ENCODE measurements around the gene NPTX2. TPM values are rescaled to one million over a fixed set of nuclear protein-coding genes. Genes with fewer than 3 reads are reported as not detected.
"Not testable (repeated sequence)": the region's sequence is repeated elsewhere in the genome, so short reads cannot be mapped to it uniquely, and the experiment has no call there.

NPTX2 gene
- not detected for total RNA-seq

DNA sequence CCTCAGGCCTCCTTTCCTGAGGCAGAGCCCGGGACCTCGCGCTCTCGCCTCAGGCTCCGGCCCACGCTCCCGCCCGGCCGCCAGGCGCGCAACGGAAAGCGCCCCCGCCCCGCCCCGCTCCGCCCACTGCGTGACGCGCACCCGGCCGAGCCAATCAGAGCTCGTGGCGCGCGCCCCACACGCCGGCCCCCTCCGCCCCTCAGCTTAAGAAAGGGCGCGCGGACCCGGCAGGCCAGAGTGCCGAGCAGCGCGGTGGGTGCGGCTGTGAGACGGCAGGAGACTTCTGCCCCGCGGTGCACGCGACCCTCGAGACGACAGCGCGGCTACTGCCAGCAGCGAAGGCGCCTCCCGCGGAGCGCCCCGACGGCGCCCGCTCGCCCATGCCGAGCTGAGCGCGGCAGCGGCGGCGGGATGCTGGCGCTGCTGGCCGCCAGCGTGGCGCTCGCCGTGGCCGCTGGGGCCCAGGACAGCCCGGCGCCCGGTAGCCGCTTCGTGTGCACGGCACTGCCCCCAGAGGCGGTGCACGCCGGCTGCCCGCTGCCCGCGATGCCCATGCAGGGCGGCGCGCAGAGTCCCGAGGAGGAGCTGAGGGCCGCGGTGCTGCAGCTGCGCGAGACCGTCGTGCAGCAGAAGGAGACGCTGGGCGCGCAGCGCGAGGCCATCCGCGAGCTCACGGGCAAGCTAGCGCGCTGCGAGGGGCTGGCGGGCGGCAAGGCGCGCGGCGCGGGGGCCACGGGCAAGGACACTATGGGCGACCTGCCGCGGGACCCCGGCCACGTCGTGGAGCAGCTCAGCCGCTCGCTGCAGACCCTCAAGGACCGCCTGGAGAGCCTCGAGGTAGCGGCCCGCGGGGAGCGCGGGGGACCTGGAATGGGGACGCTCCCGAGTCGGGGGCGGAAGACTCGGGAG is at the start of gene NPTX2:
TSS of gene NPTX2 (plus strand) at position 235 of the 909 bp plus-strand sequence. CDS start at position 412, 177 bp downstream.
- H3K27me3 Mint-ChIP-seq, result peaks cover 49% of the 10 kb centered on the region
- intact Hi-C loops (cut with DNase I, micrococcal nuclease), result no loop called here
- DNase-seq (peak; percentile 30), ATAC-seq (no peak)
- no peaks in the 10 kb centered on the region for H3K9me3 Mint-ChIP-seq (ENCODE audit: low read depth)
- no peak within 1 kb of the TSS for H3K4me3 Mint-ChIP-seq
- CTCF ChIA-PET, result interaction anchor here (0.7 kb wide), 1 partner anchor 772 kb away, joined by 3 read pairs; no protein-coding TSS in a partner anchor
- no peaks in the 10 kb centered on the region for H3K36me3 Mint-ChIP-seq (ENCODE audit: low read depth)
- H3K27ac Mint-ChIP-seq, result no peak within 1 kb of the TSS
- H3K4me1 Mint-ChIP-seq, result peaks cover 10% of the 10 kb centered on the region
- POLR2A ChIA-PET, result no interaction called here

GRCh38 chr7:98567991-98568390 is 49.1 kb upstream of the NPTX2 start:
- H3K4me3 Mint-ChIP-seq, result no peak overlapping the region
- H3K9me3 Mint-ChIP-seq (ENCODE audit: low read depth), result peaks cover 4% of the 10 kb centered on the region
- no peak for ATAC-seq
- H3K27me3 Mint-ChIP-seq, result peaks cover 11% of the 10 kb centered on the region
- intact Hi-C loops (cut with DNase I, micrococcal nuclease), result no loop called here
- H3K27ac Mint-ChIP-seq, result no peak overlapping the region
- no peaks in the 10 kb centered on the region for H3K4me1 Mint-ChIP-seq
- CTCF ChIA-PET, result no interaction called here
- H3K36me3 Mint-ChIP-seq (ENCODE audit: low read depth), result no peaks in the 10 kb centered on the region
- no peak for DNase-seq
- POLR2A ChIA-PET, result no interaction called here

- H3K4me3 Mint-ChIP-seq, result no peak overlapping the region
- peaks cover 9% of the 10 kb centered on the region for H3K27me3 Mint-ChIP-seq
- H3K36me3 Mint-ChIP-seq (ENCODE audit: low read depth), result no peaks in the 10 kb centered on the region
- CTCF ChIA-PET, result no interaction called here
- H3K27ac Mint-ChIP-seq, result no peak overlapping the region
- ATAC-seq, result no peak
- no peaks in the 10 kb centered on the region for H3K4me1 Mint-ChIP-seq
- intact Hi-C loops (cut with DNase I, micrococcal nuclease), result no loop called here
- peaks cover 4% of the 10 kb centered on the region for H3K9me3 Mint-ChIP-seq (ENCODE audit: low read depth)
- DNase-seq, result no peak
- POLR2A ChIA-PET, result no interaction called here
Measured at GRCh38 chr7:98568891-98569290, 48.2 kb upstream of the NPTX2 start.

- DNase-seq (no peak), ATAC-seq (no peak)
- Mint-ChIP-seq H3K9me3 (ENCODE audit: low read depth) (peaks cover 4% of the 10 kb centered on the region), H3K4me1 (no peaks in the 10 kb centered on the region), H3K36me3 (ENCODE audit: low read depth) (no peaks in the 10 kb centered on the region), H3K4me3 (no peak overlapping the region), H3K27ac (no peak overlapping the region), H3K27me3 (peaks cover 4% of the 10 kb centered on the region)
- ChIA-PET POLR2A (no interaction called here), CTCF (no interaction called here)
- intact Hi-C loops (cut with DNase I, micrococcal nuclease), result no loop called here
Measured at GRCh38 chr7:98569691-98570337, 47.3 kb upstream of the NPTX2 start.

GRCh38 chr7:98571006-98571405 is 46.1 kb upstream of the NPTX2 start:
- H3K27me3 Mint-ChIP-seq, result peaks cover 4% of the 10 kb centered on the region
- DNase-seq (no peak), ATAC-seq (no peak)
- no peak overlapping the region for H3K27ac Mint-ChIP-seq
- H3K4me3 Mint-ChIP-seq, result no peak overlapping the region
- peaks cover 10% of the 10 kb centered on the region for H3K9me3 Mint-ChIP-seq (ENCODE audit: low read depth)
- no peaks in the 10 kb centered on the region for H3K4me1 Mint-ChIP-seq
- ChIA-PET CTCF (no interaction called here), POLR2A (no interaction called here)
- H3K36me3 Mint-ChIP-seq (ENCODE audit: low read depth), result no peaks in the 10 kb centered on the region
- intact Hi-C loops (cut with DNase I, micrococcal nuclease), result no loop called here

DNA sequence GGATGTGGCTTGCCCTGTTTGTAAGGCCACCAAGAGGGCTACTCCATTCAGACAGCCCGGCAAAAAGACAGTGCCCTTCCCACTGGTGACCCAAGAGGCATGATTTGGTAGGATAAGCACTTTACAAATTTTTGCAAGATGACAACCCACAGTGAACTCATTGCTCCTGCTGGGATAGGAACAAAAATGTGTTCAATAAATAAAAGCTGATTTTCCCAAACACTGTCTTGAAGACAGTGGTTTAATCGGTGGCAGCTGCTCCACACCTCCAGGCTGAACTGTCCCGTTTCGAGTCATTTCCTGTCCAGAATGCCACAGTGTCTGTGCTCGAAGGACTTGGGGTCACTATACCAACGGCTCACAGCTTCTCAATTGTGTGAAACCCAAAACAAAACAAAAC is 45.1 kb upstream of the NPTX2 start:
- CTCF ChIA-PET, result no interaction called here

DNA sequence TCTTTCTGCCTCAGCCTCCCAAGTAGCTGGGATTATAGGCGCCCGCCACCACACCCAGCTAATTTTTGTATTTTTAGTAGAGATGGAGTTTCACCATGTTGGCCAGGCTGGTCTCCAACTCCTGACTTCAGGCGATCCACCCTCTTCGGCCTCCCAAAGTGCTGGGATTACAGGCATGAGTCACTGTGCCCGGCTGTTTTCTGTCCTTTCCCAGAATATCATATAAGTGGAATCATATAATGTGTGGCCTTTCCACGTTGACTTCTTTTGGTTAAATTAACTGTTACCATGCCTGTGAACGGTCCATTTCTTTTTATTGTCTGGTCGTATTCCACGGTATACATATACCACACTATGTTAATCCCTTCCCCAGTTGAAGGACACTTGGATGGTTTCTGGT is 44.4 kb upstream of the NPTX2 start:
- POLR2A ChIA-PET; intact Hi-C loops (cut with DNase I, micrococcal nuclease); DNase-seq; H3K4me1 Mint-ChIP-seq; H3K36me3 Mint-ChIP-seq (ENCODE audit: low read depth); H3K27ac Mint-ChIP-seq; H3K4me3 Mint-ChIP-seq; H3K27me3 Mint-ChIP-seq; ATAC-seq; CTCF ChIA-PET: not testable (repeated sequence)
- peaks cover 16% of the 10 kb centered on the region for H3K9me3 Mint-ChIP-seq (ENCODE audit: low read depth)

More for the DNA sequence above, 45.1 kb upstream of the NPTX2 start:
- Mint-ChIP-seq H3K4me1 (no peaks in the 10 kb centered on the region), H3K27ac (no peak overlapping the region), H3K4me3 (no peak overlapping the region), H3K9me3 (ENCODE audit: low read depth) (peaks cover 16% of the 10 kb centered on the region), H3K36me3 (ENCODE audit: low read depth) (no peaks in the 10 kb centered on the region), H3K27me3 (peaks cover 4% of the 10 kb centered on the region)
- ATAC-seq (no peak), DNase-seq (no peak)
- intact Hi-C loops (cut with DNase I, micrococcal nuclease), result no loop called here
- POLR2A ChIA-PET, result no interaction called here

DNA sequence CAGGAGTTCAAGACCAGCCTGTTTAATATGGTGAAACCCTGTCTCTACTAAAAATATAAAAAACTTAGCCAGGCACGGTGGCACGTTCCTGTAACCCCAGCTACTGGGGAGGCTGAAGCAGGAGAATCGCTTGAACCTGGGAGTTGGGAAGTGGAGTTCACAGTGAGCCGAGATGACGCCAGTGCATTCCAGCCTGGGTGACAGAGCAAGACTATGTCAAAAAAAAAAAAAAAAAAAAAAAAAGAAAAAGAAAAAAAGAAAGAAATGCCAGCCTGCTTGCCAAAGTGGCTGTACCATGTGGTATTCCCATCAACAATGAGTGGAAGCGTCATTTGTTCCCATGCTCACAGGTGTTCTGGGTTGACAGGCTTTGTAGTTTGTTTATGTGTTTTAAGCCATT is 43.3 kb upstream of the NPTX2 start:
- no peak overlapping the region for H3K27ac Mint-ChIP-seq
- peaks cover 14% of the 10 kb centered on the region for H3K9me3 Mint-ChIP-seq (ENCODE audit: low read depth)
- H3K36me3 Mint-ChIP-seq (ENCODE audit: low read depth), result no peaks in the 10 kb centered on the region
- no peaks in the 10 kb centered on the region for H3K4me1 Mint-ChIP-seq
- H3K27me3 Mint-ChIP-seq, result no peaks in the 10 kb centered on the region
- no peak overlapping the region for H3K4me3 Mint-ChIP-seq
- no peak for ATAC-seq
- ChIA-PET POLR2A (no interaction called here), CTCF (no interaction called here)
- DNase-seq, result no peak
- intact Hi-C loops (cut with DNase I, micrococcal nuclease), result no loop called here

DNA sequence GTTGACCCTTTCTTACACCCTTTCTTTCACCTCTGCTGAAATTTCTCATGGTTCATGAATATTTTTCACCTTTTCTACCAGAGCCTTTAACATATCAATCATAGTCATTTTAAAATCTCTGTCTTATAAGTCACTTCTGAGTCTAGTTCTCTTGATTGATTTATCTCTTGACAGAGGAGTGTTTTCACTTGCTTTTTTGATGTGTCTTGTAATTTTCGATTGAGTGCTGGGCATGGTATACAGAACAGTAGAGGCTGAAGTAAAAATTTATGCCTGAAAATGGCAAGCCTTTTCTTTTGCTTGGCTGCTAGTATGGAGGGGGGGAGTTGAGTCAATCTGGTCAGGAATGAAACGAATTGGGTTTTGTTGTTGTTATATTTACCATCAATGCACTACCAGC is 41.2 kb upstream of the NPTX2 start:
- Mint-ChIP-seq H3K27ac (no peak overlapping the region), H3K4me1 (no peaks in the 10 kb centered on the region), H3K27me3 (no peaks in the 10 kb centered on the region), H3K9me3 (ENCODE audit: low read depth) (peaks cover 14% of the 10 kb centered on the region), H3K36me3 (ENCODE audit: low read depth) (no peaks in the 10 kb centered on the region), H3K4me3 (no peak overlapping the region)
- ATAC-seq (no peak), DNase-seq (no peak)
- ChIA-PET CTCF (no interaction called here), POLR2A (no interaction called here)
- intact Hi-C loops (cut with DNase I, micrococcal nuclease), result no loop called here

GRCh38 chr7:98584830-98585229 is 32.3 kb upstream of the NPTX2 start:
- Mint-ChIP-seq H3K9me3 (ENCODE audit: low read depth) (peaks cover 4% of the 10 kb centered on the region), H3K4me1 (no peaks in the 10 kb centered on the region), H3K36me3 (ENCODE audit: low read depth) (no peaks in the 10 kb centered on the region), H3K4me3 (no peak overlapping the region), H3K27me3 (peaks cover 3% of the 10 kb centered on the region), H3K27ac (no peak overlapping the region)
- ChIA-PET CTCF (no interaction called here), POLR2A (no interaction called here)
- intact Hi-C loops (cut with DNase I, micrococcal nuclease), result no loop called here
- DNase-seq, result no peak
- ATAC-seq, result no peak

- no peak for DNase-seq
- POLR2A ChIA-PET, result interaction anchor here (0.7 kb wide), 1 partner anchor 53 kb away, joined by 3 read pairs; no protein-coding TSS in a partner anchor
- Mint-ChIP-seq H3K4me1 (no peaks in the 10 kb centered on the region), H3K4me3 (no peak overlapping the region), H3K9me3 (ENCODE audit: low read depth) (no peaks in the 10 kb centered on the region), H3K27me3 (peaks cover 6% of the 10 kb centered on the region), H3K27ac (no peak overlapping the region), H3K36me3 (ENCODE audit: low read depth) (no peaks in the 10 kb centered on the region)
- CTCF ChIA-PET, result no interaction called here
- ATAC-seq, result no peak
- intact Hi-C loops (cut with DNase I, micrococcal nuclease), result no loop called here
Measured at GRCh38 chr7:98591926-98592325, 25.2 kb upstream of the NPTX2 start.

DNA sequence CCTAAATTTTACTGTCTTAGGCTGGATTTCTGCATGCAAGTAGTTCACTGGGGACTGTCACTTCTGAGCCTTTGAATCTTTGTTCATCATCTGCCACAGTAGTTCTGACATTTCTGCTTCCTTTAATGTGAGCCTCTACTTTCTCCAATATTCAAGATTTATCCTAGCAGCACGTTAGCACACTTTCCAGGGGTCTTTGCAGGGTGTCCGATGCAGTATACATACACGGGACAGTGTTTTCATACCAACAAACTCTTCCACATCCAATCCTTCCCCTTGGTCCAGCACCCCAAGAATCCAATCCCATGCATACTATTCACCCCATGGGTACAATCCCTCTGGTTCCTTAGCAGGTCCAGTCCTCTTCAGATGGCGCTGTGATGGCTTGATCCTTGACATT is 22.7 kb upstream of the NPTX2 start:
- Mint-ChIP-seq H3K27ac (no peak overlapping the region), H3K4me3 (no peak overlapping the region), H3K36me3 (ENCODE audit: low read depth) (no peaks in the 10 kb centered on the region), H3K4me1 (no peaks in the 10 kb centered on the region), H3K27me3 (peaks cover 6% of the 10 kb centered on the region), H3K9me3 (ENCODE audit: low read depth) (no peaks in the 10 kb centered on the region)
- POLR2A ChIA-PET, result no interaction called here
- intact Hi-C loops (cut with DNase I, micrococcal nuclease), result no loop called here
- DNase-seq (no peak), ATAC-seq (no peak)
- CTCF ChIA-PET, result no interaction called here
